HepG2 (cell line): ENCODE data around the gene ST6GALNAC2. TPM values are rescaled to one million over a fixed set of nuclear protein-coding genes. Genes with fewer than 3 reads are reported as not detected.
A peak's percentile ranks its signal among the peaks of the same experiment; 100 is the strongest.

Experiments
- CCDC6 ChIP-seq: sonication (generic); formaldehyde crosslinking; IDR thresholded peaks from 2 replicates; pipeline ENCODE4 v1.8.1; 2022; ENCODE audit warnings: mild to moderate bottlenecking, missing genetic modification reagents, moderate library complexity
- CENPT ChIP-seq: sonication (generic); formaldehyde crosslinking; IDR thresholded peaks from 2 replicates; pipeline ENCODE4 v1.8.0; 2022; ENCODE audit warnings: low read depth, mild to moderate bottlenecking, moderate library complexity, missing genetic modification reagents
- CREB3 ChIP-seq: sonication (generic); formaldehyde crosslinking; IDR thresholded peaks from 2 replicates; pipeline ENCODE4 v1.5.0; 2020; ENCODE audit warnings: missing genetic modification reagents
- DPF2 ChIP-seq: sonication (generic); formaldehyde crosslinking; IDR thresholded peaks from 2 replicates; pipeline ENCODE4 v1.4.0; 2020; ENCODE audit warnings: mild to moderate bottlenecking, low read depth, missing genetic modification reagents, borderline replicate concordance
- ETS1 ChIP-seq: sonication (generic); formaldehyde crosslinking; IDR thresholded peaks from 2 replicates; pipeline ENCODE4 v1.4.0; 2020; ENCODE audit warnings: missing genetic modification reagents
- FOXP4 ChIP-seq: sonication (generic); formaldehyde crosslinking; IDR thresholded peaks from 2 replicates; pipeline ENCODE4 v1.4.0; 2020; ENCODE audit warnings: missing genetic modification reagents
- HNRNPUL1 ChIP-seq: fragments of 200-400 bp; formaldehyde crosslinking; IDR thresholded peaks from 2 replicates; pipeline ENCODE4 v1.6.1; 2017; ENCODE audit warnings: low read depth, mild to moderate bottlenecking, low read length, moderate library complexity
- ISX ChIP-seq: sonication (generic); formaldehyde crosslinking; conservative IDR thresholded peaks from 2 replicates; pipeline ENCODE4 v1.5.0; 2020; ENCODE audit warnings: missing genetic modification reagents
- SIX1 ChIP-seq: sonication (generic); formaldehyde crosslinking; IDR thresholded peaks from 2 replicates; pipeline ENCODE4 v1.4.0; 2020; ENCODE audit warnings: missing genetic modification reagents, borderline replicate concordance
- ZNF260 ChIP-seq: sonication (generic); formaldehyde crosslinking; IDR thresholded peaks from 2 replicates; pipeline ENCODE4 v1.4.0; 2020; ENCODE audit warnings: missing genetic modification reagents, low read depth, mild to moderate bottlenecking, borderline replicate concordance
- ZNF639 ChIP-seq: conservative IDR thresholded peaks from 2 replicates; pipeline ENCODE4 v1.6.1; 2018; ENCODE audit warnings: missing genetic modification reagents
- ZNF670 ChIP-seq: sonication (generic); formaldehyde crosslinking; IDR thresholded peaks from 2 replicates; pipeline ENCODE4 v1.8.0; 2022; ENCODE audit warnings: mild to moderate bottlenecking, missing genetic modification reagents, borderline replicate concordance
- ZNF816 ChIP-seq: sonication (generic); formaldehyde crosslinking; IDR thresholded peaks from 2 replicates; pipeline ENCODE4 v1.8.0; 2022; ENCODE audit warnings: missing genetic modification reagents, mild to moderate bottlenecking, borderline replicate concordance
- polyA plus RNA-seq, 8 experiments: library from polyadenylated mRNA; depleted of rRNA in 3 of 8; stranded (reverse) in 7 of 8; unstranded in 1 of 8; fragments of >200 nt; fragmentation: Illumina TruSeq in 4 of 8; extraction: Trizol in 4 of 8; gene quantifications; 2 replicates each; pipeline versions ENCODE4 v1.2.1 to v1.2.3, GENCODE V29; 2011 to 2016; ENCODE audit warnings: low read depth in 4 of 8, missing spikeins in 1 of 8, mixed read lengths in 1 of 8; ENCODE audit not compliant: insufficient read depth in 1 of 8
- total RNA-seq, 5 experiments: library from RNA; depleted of rRNA; stranded (reverse); fragments of >200 nt; fragmentation: Illumina TruSeq; extraction: Trizol; gene quantifications; 2 replicates each; pipeline ENCODE4 v1.2.3, GENCODE V29; 2016; ENCODE audit warnings: low read depth in 1 of 5
- TF ChIP-seq, protein P1 (sequence below), 2 experiments: IDR thresholded peaks; 2 replicates each; pipeline ENCODE4 v1.6.1; 2011 to 2012; ENCODE audit warnings: low read length in 2 of 2, borderline replicate concordance in 1 of 2, low read depth in 1 of 2, mild to moderate bottlenecking in 1 of 2, moderate library complexity in 1 of 2
- TF ChIP-seq, protein P2 (sequence below): sonication (generic); formaldehyde crosslinking; IDR thresholded peaks from 2 replicates; pipeline ENCODE4 v1.4.0; 2020; ENCODE audit warnings: missing genetic modification reagents

ST6GALNAC2 gene
- total and polyA plus RNA-seq, 2 of the 13 experiments (the other 11 are each of a cell fraction or from before 2014, with no cell fraction given): 0.12 to 0.49 TPM

DNA sequence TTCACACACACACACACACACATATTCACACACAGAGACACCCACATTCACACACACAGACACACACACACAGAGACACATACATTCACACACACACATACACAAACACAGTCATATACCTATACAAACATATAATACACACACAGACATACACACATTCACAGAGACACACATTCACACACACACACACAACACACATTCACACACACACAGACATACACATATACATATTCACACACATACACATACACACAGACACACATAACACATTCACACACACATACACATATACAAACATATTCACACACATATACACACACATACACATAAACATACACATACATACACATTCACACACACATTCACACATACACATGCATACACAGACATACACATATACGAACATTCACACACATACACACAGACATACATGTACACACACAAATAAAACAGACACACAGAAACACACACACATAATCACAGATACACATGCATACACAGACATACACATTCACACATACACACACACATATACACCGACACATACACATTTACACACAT lies 37.9 kb downstream of the ST6GALNAC2 start (continued):
- TF ChIP-seq, protein P1, sequence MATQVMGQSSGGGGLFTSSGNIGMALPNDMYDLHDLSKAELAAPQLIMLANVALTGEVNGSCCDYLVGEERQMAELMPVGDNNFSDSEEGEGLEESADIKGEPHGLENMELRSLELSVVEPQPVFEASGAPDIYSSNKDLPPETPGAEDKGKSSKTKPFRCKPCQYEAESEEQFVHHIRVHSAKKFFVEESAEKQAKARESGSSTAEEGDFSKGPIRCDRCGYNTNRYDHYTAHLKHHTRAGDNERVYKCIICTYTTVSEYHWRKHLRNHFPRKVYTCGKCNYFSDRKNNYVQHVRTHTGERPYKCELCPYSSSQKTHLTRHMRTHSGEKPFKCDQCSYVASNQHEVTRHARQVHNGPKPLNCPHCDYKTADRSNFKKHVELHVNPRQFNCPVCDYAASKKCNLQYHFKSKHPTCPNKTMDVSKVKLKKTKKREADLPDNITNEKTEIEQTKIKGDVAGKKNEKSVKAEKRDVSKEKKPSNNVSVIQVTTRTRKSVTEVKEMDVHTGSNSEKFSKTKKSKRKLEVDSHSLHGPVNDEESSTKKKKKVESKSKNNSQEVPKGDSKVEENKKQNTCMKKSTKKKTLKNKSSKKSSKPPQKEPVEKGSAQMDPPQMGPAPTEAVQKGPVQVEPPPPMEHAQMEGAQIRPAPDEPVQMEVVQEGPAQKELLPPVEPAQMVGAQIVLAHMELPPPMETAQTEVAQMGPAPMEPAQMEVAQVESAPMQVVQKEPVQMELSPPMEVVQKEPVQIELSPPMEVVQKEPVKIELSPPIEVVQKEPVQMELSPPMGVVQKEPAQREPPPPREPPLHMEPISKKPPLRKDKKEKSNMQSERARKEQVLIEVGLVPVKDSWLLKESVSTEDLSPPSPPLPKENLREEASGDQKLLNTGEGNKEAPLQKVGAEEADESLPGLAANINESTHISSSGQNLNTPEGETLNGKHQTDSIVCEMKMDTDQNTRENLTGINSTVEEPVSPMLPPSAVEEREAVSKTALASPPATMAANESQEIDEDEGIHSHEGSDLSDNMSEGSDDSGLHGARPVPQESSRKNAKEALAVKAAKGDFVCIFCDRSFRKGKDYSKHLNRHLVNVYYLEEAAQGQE (IDR thresholded peaks at IDR 0.05; ENCODE audit: borderline replicate concordance in 1 of 2, low read depth in 1 of 2, low read length in 2 of 2): no peak
- TF ChIP-seq ZNF260 (CRISPR knock-in tag) (no peak), HNRNPUL1 (no peak), ZNF639 (CRISPR knock-in tag) (no peak), ZNF816 (CRISPR knock-in tag) (no peak), ZNF670 (CRISPR knock-in tag) (no peak), CCDC6 (no peak), DPF2 (CRISPR knock-in tag) (no peak; the same call in 1 of the 2 replicates), ISX (CRISPR knock-in tag) (no peak), CREB3 (no peak), ETS1 (CRISPR knock-in tag) (no peak), CENPT (CRISPR knock-in tag) (no peak), SIX1 (CRISPR knock-in tag) (no peak), FOXP4 (CRISPR knock-in tag) (no peak)
- TF ChIP-seq, protein P2, sequence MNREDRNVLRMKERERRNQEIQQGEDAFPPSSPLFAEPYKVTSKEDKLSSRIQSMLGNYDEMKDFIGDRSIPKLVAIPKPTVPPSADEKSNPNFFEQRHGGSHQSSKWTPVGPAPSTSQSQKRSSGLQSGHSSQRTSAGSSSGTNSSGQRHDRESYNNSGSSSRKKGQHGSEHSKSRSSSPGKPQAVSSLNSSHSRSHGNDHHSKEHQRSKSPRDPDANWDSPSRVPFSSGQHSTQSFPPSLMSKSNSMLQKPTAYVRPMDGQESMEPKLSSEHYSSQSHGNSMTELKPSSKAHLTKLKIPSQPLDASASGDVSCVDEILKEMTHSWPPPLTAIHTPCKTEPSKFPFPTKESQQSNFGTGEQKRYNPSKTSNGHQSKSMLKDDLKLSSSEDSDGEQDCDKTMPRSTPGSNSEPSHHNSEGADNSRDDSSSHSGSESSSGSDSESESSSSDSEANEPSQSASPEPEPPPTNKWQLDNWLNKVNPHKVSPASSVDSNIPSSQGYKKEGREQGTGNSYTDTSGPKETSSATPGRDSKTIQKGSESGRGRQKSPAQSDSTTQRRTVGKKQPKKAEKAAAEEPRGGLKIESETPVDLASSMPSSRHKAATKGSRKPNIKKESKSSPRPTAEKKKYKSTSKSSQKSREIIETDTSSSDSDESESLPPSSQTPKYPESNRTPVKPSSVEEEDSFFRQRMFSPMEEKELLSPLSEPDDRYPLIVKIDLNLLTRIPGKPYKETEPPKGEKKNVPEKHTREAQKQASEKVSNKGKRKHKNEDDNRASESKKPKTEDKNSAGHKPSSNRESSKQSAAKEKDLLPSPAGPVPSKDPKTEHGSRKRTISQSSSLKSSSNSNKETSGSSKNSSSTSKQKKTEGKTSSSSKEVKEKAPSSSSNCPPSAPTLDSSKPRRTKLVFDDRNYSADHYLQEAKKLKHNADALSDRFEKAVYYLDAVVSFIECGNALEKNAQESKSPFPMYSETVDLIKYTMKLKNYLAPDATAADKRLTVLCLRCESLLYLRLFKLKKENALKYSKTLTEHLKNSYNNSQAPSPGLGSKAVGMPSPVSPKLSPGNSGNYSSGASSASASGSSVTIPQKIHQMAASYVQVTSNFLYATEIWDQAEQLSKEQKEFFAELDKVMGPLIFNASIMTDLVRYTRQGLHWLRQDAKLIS (CRISPR knock-in tag): 0 out of 2 replicates have a peak, but pooled peaks have one; percentile 18
